GM21786 (cell line): ENCODE measurements around the gene CASZ1.

Source experiments
- ATAC-seq: cut with Tn5 transposase; IDR thresholded peaks from one replicate; pipeline ENCODE4 v1.9.1; 2021; ENCODE audit not compliant: unreplicated experiment

Gene CASZ1

DNA sequence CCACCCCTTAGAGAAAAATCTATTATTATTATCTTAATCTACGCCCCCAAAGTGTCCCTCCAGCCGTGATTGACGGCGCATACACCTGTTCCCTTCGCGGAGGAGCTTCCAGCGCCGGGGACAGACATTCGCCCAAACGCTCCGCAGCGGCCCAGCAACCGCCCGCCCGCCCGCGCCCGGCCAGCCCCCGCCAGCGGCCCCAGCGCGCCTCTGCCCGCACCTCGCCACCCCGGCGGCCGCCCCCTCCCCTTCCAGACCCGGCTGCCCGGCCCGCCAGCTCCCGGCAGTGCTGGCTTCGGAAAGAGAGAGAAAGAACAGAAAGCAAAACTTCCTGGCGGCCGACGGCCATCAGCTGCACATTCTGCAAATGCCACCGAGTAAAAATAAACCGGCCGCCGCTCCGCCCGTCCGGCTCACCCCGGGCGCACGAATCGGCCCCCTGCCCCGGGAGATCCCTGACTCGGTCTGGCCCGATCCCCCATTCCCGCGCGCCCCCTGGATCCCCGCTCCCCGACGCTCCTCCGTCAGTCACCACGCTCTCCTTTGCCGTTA lies 1.6 kb downstream of the CASZ1 start:
- ATAC-seq = no peak

- no peak for ATAC-seq
Measured at GRCh38 chr1:10793129-10793651, 3.3 kb downstream of the CASZ1 start.

- ATAC-seq = no peak
Measured at GRCh38 chr1:10791105-10791951, 5.1 kb downstream of the CASZ1 start.

DNA sequence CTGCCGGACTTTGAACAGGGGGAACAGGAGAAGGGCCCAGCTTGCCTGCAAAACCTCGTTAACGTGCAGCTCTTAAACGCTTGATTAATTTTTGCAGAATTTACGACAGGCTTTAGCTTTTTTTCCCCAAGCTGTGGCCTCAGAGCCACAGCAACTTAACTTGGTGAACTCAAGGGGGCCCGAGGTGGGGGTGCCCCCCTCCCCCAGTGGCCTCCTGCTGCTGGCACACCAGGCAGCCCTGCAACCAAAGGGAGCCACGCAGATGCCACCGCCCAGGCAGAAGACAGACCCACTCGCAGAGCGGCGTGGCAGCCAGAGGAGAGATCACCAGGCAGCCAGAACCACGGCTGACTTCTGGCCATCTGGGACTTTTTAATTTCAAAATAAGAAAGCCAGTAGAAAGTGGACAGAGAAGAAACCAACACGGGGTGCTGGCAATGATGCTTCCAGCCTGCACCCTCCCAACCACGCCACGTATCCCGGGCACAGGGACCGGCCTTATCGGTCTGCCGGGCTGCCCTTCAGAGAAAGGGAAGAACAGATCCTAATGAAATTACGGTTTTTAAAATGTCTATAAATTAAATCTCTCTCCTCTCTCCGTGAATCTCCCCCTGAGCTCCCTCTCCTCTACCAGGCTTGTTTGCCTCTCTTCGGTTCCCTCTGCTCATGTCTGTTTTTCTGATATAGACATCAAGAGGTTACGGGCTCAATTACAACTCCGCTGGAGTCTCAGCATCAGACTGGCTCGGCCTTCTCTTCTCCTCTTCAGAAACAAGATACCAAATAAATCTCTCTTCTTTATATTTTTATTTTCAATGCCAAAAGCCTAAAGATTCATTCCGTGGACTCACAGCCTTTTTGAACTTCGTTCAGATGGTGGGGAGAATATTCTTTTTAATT lies 6.4 kb downstream of the CASZ1 start:
- no peak for ATAC-seq

- ATAC-seq = no peak
Measured at GRCh38 chr1:10789047-10789791, 7.2 kb downstream of the CASZ1 start.

GRCh38 chr1:10788592-10789006 lies 7.8 kb downstream of the CASZ1 start:
- ATAC-seq = no peak

GRCh38 chr1:10787286-10787685 lies 9.2 kb downstream of the CASZ1 start:
- no peak for ATAC-seq

GRCh38 chr1:10785728-10786638 lies 10.5 kb downstream of the CASZ1 start:
- no peak for ATAC-seq

- no peak for ATAC-seq
Measured at GRCh38 chr1:10784998-10785727, 11.3 kb downstream of the CASZ1 start.

GRCh38 chr1:10782491-10783244 lies 13.8 kb downstream of the CASZ1 start:
- ATAC-seq = no peak

GRCh38 chr1:10781137-10781536 lies 15.3 kb downstream of the CASZ1 start:
- ATAC-seq = no peak

DNA sequence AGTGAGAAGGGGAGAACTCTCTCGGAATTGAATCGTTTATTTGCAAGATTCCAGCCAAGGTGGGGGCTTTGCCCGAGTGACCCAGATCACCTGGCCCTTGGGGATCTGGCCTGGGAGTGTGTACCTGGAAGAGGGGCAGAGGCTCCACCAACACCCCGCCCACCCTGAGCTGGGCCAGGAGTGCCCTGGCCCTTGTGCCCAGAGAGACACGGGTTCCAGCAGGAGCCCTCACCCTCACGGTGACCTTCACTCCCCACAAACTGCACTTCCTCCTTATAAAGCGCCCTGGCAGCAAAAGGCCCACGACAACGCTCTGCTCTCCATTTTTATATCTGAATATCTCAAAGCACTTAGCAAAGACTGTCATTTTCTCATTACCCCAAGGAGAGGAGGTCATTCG lies 16.6 kb downstream of the CASZ1 start:
- no peak for ATAC-seq

GRCh38 chr1:10779201-10779600 lies 17.2 kb downstream of the CASZ1 start:
- no peak for ATAC-seq

- ATAC-seq = no peak
Measured at GRCh38 chr1:10778640-10779039, 17.8 kb downstream of the CASZ1 start.

DNA sequence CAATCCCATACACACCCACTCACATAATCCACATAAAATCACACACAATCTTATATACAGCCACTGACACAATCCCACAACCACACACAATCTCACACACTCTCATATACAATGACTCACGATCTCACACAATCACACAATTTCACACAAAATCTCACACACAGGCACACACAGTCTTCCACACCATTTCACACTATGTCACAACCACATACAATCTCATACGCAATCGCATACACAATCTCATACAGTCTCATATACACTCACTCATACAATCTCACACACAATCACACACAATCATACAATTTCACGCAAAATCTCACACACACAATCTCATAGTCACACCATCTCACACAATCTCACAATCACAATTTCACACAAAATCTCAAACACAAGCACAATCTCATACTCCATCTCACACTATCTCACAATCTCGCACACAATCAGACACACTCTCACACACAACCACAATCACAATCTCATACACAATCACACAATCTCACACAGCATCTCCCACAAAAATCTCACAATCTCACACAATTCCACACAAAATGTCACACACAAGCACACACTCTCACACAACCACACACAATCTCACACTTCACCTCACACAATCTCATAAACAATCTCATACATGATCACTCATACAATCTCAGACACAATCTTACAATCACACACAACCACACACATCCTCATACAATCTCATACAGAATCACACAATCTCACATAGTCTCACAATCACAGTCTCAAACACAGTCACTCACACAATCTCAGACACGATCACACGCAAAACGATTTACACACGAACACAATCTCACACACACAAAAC lies 18.5 kb downstream of the CASZ1 start:
- ATAC-seq = no peak

- no peak for ATAC-seq
Measured at GRCh38 chr1:10776190-10776905, 20.1 kb downstream of the CASZ1 start.

GRCh38 chr1:10775763-10776162 lies 20.7 kb downstream of the CASZ1 start:
- no peak for ATAC-seq
